Activated CD8-positive, alpha-beta memory T cell treated with anti-CD3 and anti-CD28 coated beads, Interleukin-2, amount 10 ng/mL, durations not matched to agents 7 days and 5 days (primary cell): ENCODE measurements around the gene RPS5. TPM values are rescaled to one million over a fixed set of nuclear protein-coding genes. Genes with fewer than 3 reads are reported as not detected.
"Not testable (repeated sequence)": the region's sequence is repeated elsewhere in the genome, so short reads cannot be mapped to it uniquely, and the experiment has no call there.

Experiments
- ATAC-seq: fragments of 150-1000 bp; cut with Tn5 transposase; one replicate; pipeline ENCODE4 v1.10.0; 2021; ENCODE audit warnings: moderate library complexity
- CTCF ChIA-PET: fragments of 350-600 bp; sonication (Branson Sonifier 250); formaldehyde crosslinking; loops from one replicate; lab custom pipeline; 2021; ENCODE audit warnings: antibody characterized with exemption; lab: Charles Lee
- DNase-seq: peaks from one replicate; pipeline ENCODE4 v3.0.0-alpha.2; 2020
- H3K27ac Mint-ChIP-seq: one replicate; pipeline ENCODE4 v1.8.0; 2021; ENCODE audit warnings: mild to moderate bottlenecking, mixed read lengths
- H3K27me3 Mint-ChIP-seq: one replicate; pipeline ENCODE4 v1.8.0; 2021; ENCODE audit warnings: mixed read lengths
- H3K36me3 Mint-ChIP-seq: one replicate; pipeline ENCODE4 v1.8.0; 2021; ENCODE audit warnings: mild to moderate bottlenecking, mixed read lengths
- H3K4me1 Mint-ChIP-seq: one replicate; pipeline ENCODE4 v1.8.0; 2021; ENCODE audit warnings: mixed read lengths
- H3K4me3 Mint-ChIP-seq: one replicate; pipeline ENCODE4 v1.8.0; 2021; ENCODE audit warnings: mild to moderate bottlenecking, moderate library complexity, mixed read lengths
- H3K9me3 Mint-ChIP-seq: one replicate; pipeline ENCODE4 v1.8.0; 2022; ENCODE audit warnings: low read depth, mixed read lengths
- microRNA-seq: library from miRNA; unstranded; fragments of <30 nt; microRNA quantifications from one replicate; pipeline ENCODE4 v1.2.0, GENCODE V29; 2022
- total RNA-seq, 2 experiments: library from RNA; stranded (reverse); gene quantifications; one replicate each; pipeline ENCODE4 v1.2.3, GENCODE V29; 2021

RPS5 gene
- total RNA-seq, 2 experiments from 2014 or later, result 914 to 1,022 TPM

DNA sequence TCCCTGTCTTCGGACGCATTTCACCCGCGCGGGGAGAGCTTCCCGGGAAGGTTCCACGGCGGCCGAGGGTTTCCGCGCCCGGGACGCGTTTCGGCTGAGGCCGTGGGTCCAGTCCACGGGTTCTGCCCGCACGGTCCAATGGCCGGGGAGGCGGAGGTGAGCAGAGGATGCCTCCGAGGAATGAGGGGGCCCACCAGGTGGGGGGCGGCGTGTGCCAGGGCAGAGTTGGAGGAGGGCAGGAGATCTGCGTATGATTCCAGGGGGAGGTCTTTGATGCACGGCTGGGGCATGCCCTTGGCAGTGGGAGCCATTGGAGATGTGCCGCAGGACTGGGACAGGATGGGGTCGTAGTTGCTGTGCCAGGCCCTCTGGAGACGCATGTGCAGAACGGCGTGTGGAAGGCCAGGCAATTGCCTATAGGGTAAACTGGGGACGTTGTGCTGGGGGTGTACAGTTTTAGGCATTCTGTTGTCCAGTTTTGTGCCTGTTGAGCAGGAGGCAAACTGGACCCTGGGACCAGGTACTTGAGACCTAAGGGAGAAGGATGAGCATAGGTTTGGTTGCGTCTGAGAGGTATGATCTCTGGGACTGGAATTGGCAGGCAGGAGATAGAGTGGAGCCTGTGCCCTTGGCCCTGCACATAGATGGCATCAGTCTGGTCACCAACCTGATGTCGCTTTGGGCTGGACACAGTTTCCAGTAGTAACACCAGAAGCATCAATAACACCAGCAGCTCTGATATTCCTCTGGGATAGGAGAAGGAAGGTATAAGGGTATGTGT is 22.1 kb downstream of the RPS5 start:
- H3K27ac Mint-ChIP-seq, result peak overlapping the region; percentile 48
- H3K4me3 Mint-ChIP-seq, result peak overlapping the region; percentile 96
- CTCF ChIA-PET, result interaction anchor here (0.6 to 1.5 kb wide), 9 partner anchors 21 to 181 kb away, joined by 3 to 5 read pairs (median 3); partner anchors contain the start of genes ZBTB45, ZNF132, ZNF497 and ZNF544
- H3K36me3 Mint-ChIP-seq, result peaks cover 11% of the 10 kb centered on the region
- no peaks in the 10 kb centered on the region for H3K27me3 Mint-ChIP-seq
- no peaks in the 10 kb centered on the region for H3K9me3 Mint-ChIP-seq
- ATAC-seq (peak; percentile 11), DNase-seq (peak; percentile 55)
- H3K4me1 Mint-ChIP-seq, result peaks cover 31% of the 10 kb centered on the region

DNA sequence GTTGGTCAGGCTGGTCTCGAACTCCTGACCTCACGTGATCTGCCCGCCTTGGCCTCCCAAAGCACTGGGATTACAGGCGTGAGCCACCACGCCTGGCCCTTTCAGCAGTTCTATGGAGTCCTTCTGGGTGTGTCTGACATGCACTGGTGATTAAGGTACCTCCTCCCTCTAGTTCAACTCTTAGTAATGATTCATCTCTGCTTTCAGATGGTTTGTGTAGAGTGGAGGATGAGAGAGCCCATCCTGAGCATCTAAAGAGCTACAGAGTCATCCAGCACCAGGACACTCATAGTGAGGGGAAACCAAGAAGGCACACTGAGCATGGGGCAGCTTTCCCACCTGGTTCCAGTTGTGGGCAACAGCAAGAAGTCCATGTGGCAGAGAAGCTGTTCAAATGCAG is 29.5 kb downstream of the RPS5 start:
- CTCF ChIA-PET, result no interaction called here
- H3K4me3 Mint-ChIP-seq, result no peak overlapping the region
- H3K27me3 Mint-ChIP-seq, result no peaks in the 10 kb centered on the region
- H3K9me3 Mint-ChIP-seq, result peaks cover 11% of the 10 kb centered on the region
- H3K27ac Mint-ChIP-seq, result no peak overlapping the region
- ATAC-seq, result no peak
- peaks cover 57% of the 10 kb centered on the region for H3K36me3 Mint-ChIP-seq
- no peak for DNase-seq
- peaks cover 1% of the 10 kb centered on the region for H3K4me1 Mint-ChIP-seq

DNA sequence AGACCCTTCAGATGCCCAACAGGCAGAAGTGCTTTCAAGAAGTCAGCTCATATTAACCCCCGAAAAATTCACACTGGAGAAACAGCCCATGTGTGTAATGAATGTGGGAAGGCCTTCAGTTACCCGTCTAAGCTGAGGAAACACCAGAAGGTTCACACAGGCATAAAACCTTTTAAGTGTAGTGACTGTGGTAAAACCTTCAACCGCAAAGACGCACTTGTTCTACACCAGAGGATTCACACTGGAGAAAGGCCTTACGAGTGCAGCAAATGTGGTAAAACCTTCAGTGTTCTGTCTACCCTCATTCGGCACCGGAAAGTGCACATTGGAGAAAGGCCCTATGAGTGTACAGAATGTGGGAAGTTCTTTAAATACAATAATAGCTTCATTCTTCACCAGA is 30.0 kb downstream of the RPS5 start:
- no peak for DNase-seq
- H3K27me3 Mint-ChIP-seq, result no peaks in the 10 kb centered on the region
- no peak overlapping the region for H3K27ac Mint-ChIP-seq
- H3K9me3 Mint-ChIP-seq, result peaks cover 11% of the 10 kb centered on the region
- H3K4me3 Mint-ChIP-seq, result no peak overlapping the region
- CTCF ChIA-PET, result interaction anchor here (1.9 kb wide), 1 partner anchor 102 kb away, joined by 4 read pairs; no protein-coding TSS in a partner anchor
- no peak for ATAC-seq
- H3K4me1 Mint-ChIP-seq, result peaks cover 1% of the 10 kb centered on the region
- H3K36me3 Mint-ChIP-seq, result peaks cover 59% of the 10 kb centered on the region

DNA sequence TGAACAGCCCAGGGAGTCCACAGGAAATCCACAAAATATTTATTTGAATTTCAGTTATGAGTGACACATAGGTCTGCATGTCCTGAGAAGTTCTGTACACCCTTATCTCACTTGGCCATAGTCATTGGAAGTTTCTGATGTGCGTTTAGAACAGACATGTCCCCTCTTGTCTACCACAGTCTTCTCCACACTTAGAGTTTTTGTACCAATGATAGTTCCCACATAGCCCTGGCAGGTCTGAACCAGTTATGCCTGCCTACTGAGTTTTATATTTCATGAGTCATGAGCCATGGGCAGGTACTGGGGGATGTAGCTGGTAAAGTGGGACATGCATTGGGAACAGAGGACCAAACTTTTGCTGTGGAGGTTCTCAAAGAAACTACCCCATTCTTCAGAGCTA is 41.5 kb downstream of the RPS5 start:
- Mint-ChIP-seq H3K4me3 (no peak overlapping the region), H3K4me1 (no peaks in the 10 kb centered on the region), H3K27me3 (no peaks in the 10 kb centered on the region), H3K36me3 (peaks cover 42% of the 10 kb centered on the region), H3K9me3 (peaks cover 29% of the 10 kb centered on the region), H3K27ac (no peak overlapping the region)
- DNase-seq, result no peak
- no peak for ATAC-seq
- CTCF ChIA-PET, result no interaction called here

DNA sequence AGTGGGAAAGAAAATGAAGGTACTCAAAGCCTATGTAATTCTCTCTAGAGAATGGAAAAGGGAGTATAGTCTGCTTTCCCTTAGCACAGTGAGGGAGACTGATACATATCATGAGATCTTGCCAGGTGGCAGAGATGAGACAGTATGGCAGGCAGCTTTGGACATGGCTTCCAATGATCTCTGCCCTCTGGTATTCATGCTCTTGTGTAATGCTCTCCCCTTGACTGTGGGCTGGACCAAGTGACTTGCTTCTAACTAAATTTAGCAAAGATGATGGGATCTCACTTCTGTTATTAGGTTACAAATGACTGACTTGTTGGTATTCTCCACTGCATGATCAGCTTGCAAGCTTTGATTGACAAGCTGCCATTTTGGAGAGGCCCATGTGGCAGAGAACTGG is 42.7 kb downstream of the RPS5 start:
- no peak overlapping the region for H3K4me3 Mint-ChIP-seq
- CTCF ChIA-PET, result interaction anchor here (1.0 kb wide), 1 partner anchor 11 kb away, joined by 3 read pairs; no protein-coding TSS in a partner anchor
- H3K36me3 Mint-ChIP-seq, result peaks cover 50% of the 10 kb centered on the region
- DNase-seq (no peak), ATAC-seq (no peak)
- H3K27ac Mint-ChIP-seq, result no peak overlapping the region
- H3K27me3 Mint-ChIP-seq, result no peaks in the 10 kb centered on the region
- H3K9me3 Mint-ChIP-seq, result peaks cover 32% of the 10 kb centered on the region
- no peaks in the 10 kb centered on the region for H3K4me1 Mint-ChIP-seq

DNA sequence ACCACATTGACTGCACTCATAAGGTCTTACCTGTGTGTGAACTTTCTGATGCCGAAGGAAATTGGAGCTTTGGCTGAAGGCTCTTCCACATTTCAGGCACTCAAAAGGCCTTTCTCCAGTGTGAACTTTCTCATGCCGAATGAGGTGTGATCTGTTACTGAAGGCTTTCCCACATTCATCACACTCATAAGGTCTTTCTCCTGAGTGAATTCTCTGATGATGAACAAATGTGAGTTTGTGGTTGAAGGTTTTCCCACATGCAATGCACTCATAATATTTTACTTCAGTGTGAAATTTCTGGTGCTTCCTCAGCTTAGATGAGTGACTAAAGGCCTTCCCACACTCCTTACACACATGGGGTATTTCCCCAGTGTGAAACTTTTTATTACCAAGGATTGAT is 47.1 kb downstream of the RPS5 start:
- no peaks in the 10 kb centered on the region for H3K27me3 Mint-ChIP-seq
- no peak for ATAC-seq
- H3K4me1 Mint-ChIP-seq, result peaks cover 13% of the 10 kb centered on the region
- H3K36me3 Mint-ChIP-seq, result peaks cover 87% of the 10 kb centered on the region
- CTCF ChIA-PET, result no interaction called here
- H3K9me3 Mint-ChIP-seq, result peaks cover 54% of the 10 kb centered on the region
- no peak for DNase-seq
- H3K27ac Mint-ChIP-seq, result no peak overlapping the region
- no peak overlapping the region for H3K4me3 Mint-ChIP-seq

DNA sequence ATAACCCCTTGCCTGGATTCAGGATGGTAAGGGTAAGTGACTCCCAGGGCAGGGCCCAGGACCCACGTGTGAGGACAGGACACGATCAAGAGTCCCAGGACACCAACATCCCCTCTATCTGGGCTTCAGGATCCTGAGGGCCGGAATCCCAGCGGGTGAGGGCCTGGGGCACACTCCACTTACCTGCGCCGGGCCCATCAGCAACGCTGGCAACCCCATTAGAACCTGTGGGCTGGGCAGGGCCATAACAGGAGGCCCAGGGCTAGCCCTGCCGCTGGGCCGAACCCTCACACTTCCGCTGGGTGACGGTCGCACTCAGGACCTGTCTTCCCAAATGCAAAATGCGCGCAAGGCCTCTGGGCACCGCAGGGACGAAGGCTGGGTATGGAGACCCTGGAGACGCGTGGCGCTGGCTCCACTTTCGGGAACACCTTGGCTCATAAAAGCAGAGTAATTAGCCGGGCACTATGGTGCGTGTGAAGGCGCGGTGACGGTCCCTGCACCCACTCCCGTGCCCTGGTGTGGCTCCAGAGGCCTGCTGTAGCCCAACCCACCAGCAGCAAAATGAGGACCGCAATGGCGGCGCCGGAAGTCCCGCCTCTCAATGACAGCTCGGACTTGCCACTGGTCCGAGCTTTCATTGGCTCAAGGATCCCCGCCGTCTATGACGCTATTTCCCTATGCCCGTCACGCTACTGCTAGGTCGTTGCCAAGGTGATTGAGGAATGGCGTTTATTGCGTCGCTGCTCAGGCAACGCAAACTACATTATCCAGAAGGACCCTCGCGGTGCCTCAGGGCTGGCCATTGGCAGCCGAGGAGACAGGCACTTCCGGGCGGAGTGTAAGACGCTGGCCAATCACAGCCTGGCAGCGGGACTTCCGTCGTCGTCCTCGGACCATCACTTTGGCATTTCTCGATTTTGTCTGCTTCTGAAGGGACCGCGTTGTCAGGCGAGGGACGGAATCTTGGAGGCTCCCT is 52.8 kb downstream of the RPS5 start, which contains the start of gene ZNF132:
Gene ZNF132, minus strand, starts transcription at position 578 of the 979 bp plus-strand sequence. Its CDS starts 332 bp downstream, at position 246.
- DNase-seq (peak; percentile 99), ATAC-seq (peak; percentile 97)
- H3K36me3 Mint-ChIP-seq, result peaks cover 51% of the 10 kb centered on the region
- H3K4me3 Mint-ChIP-seq, result peak within 1 kb of the TSS; percentile 82
- peaks cover 33% of the 10 kb centered on the region for H3K9me3 Mint-ChIP-seq
- peaks cover 2% of the 10 kb centered on the region for H3K27me3 Mint-ChIP-seq
- CTCF ChIA-PET, result interaction anchor here (0.9 to 1.5 kb wide), 5 partner anchors 11 to 220 kb away, joined by 3 to 5 read pairs (median 4); partner anchors contain the start of genes ZNF324B and ZNF584
- H3K27ac Mint-ChIP-seq, result peak within 1 kb of the TSS; percentile 92
- H3K4me1 Mint-ChIP-seq, result peaks cover 28% of the 10 kb centered on the region

DNA sequence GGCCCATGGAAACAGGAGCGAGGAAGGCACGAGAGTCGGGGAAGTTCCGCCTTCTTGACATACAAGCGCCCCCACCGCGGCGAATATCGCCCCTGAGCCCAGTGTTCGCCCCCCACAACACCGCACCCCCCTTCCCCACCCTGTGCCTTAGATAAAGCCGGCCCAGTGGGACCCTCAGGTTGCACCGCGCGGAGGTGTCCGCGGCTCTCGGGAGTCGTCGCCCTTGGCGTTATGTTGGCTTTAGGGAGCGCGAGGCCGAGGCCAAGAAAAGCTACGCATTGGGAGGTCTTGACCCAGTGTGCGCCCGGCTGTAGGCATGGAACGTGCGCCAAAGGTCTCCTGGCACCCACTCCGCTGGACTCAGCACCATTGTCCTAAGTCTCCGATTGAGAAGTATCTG is 53.5 kb downstream of the RPS5 start:
- CTCF ChIA-PET, result interaction anchor here (0.9 to 1.5 kb wide), 5 partner anchors 11 to 221 kb away, joined by 3 to 5 read pairs (median 4); partner anchors contain the start of genes ZNF324B and ZNF584
- Mint-ChIP-seq H3K27ac (peak overlapping the region; percentile 92), H3K4me1 (peaks cover 28% of the 10 kb centered on the region), H3K36me3 (peaks cover 44% of the 10 kb centered on the region), H3K27me3 (peaks cover 2% of the 10 kb centered on the region), H3K9me3 (peaks cover 29% of the 10 kb centered on the region), H3K4me3 (peak overlapping the region; percentile 82)
- no peak for DNase-seq
- ATAC-seq, result no peak

DNA sequence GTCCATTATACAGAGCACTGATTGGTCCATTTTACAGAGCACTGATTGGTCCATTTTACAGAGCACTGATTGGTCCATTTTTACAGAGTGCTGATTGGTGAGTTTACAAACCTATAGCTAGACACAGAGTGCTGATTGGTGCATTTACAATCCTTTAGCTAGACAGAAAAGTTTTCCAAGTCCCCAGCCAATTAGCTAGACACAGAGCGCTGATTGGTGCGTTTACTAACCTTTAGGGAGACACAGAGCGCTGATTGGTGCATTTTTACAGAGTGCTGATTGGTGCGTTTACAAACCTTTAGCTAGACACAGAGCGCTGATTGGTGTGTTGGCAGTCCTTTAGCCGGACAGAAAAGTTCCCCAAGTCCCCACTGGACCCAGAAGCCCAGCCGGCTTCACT is 55.9 kb downstream of the RPS5 start:
- peaks cover 23% of the 10 kb centered on the region for H3K4me1 Mint-ChIP-seq
- peaks cover 18% of the 10 kb centered on the region for H3K9me3 Mint-ChIP-seq
- H3K4me3 Mint-ChIP-seq, H3K27ac Mint-ChIP-seq, CTCF ChIA-PET, ATAC-seq, H3K27me3 Mint-ChIP-seq, DNase-seq: not testable (repeated sequence)
- H3K36me3 Mint-ChIP-seq, result peaks cover 23% of the 10 kb centered on the region

Small RNA genes within 50 kb of the gene (microRNA-seq; reads per million reads assigned to microRNA genes)
- gene MIR4754, result not detected

Other genes with a start within 250 kb of the RPS5 start
- gene ZNF329, start 236.5 kb upstream of the RPS5 start, total RNA-seq, result 1 to 10 TPM; 4.0 to 4.6 TPM
- gene ZNF274, start 204.2 kb upstream of the RPS5 start, total RNA-seq, result 10 to 100 TPM; 30.1 to 36.0 TPM
- 10 to 100 TPM; 48.0 to 68.4 TPM for gene ZNF544, start 158.4 kb upstream of the RPS5 start, total RNA-seq
- gene ZNF8, start 108.3 kb upstream of the RPS5 start, total RNA-seq, result 1 to 10 TPM; 4.8 to 5.0 TPM
- 10 to 100 TPM; 78.3 to 82.7 TPM for gene ERVK3-1, start 81.9 kb upstream of the RPS5 start, total RNA-seq
- gene ZSCAN22, start 60.3 kb upstream of the RPS5 start, total RNA-seq, result 1 to 10 TPM; 4.4 to 6.3 TPM
- gene A1BG, start 33.8 kb upstream of the RPS5 start, total RNA-seq, result 10 to 100 TPM; 12.2 to 12.8 TPM
- gene ZNF497, start 24.5 kb upstream of the RPS5 start, total RNA-seq, result under 1 TPM; 0.87 to 0.91 TPM
- gene ZNF837, start 6.2 kb upstream of the RPS5 start, total RNA-seq, result 1 to 10 TPM in 1 of 2 experiments, under 1 TPM in 1; 0.98 to 1.2 TPM
- gene RNF225, start 8.4 kb downstream of the RPS5 start, total RNA-seq, result under 1 TPM; 0.61 to 0.70 TPM
- 10 to 100 TPM in 1 of 2 experiments, 1 to 10 TPM in 1; 7.8 to 11.2 TPM for gene ZNF584, start 21.4 kb downstream of the RPS5 start, total RNA-seq
- 1 to 10 TPM; 5.4 to 5.8 TPM for gene ZNF132, start 52.9 kb downstream of the RPS5 start, total RNA-seq
- 10 to 100 TPM; 13.1 to 14.4 TPM for gene ZNF324B, start 64.4 kb downstream of the RPS5 start, total RNA-seq
- 10 to 100 TPM; 12.8 to 13.9 TPM for gene ZNF324, start 79.8 kb downstream of the RPS5 start, total RNA-seq
- 1 to 10 TPM; 5.9 to 7.4 TPM for gene ZNF446, start 89.1 kb downstream of the RPS5 start, total RNA-seq
- gene SLC27A5, start 124.7 kb downstream of the RPS5 start, total RNA-seq, result 10 to 100 TPM; 22.9 to 23.6 TPM
- gene ZBTB45, start 132.5 kb downstream of the RPS5 start, total RNA-seq, result 10 to 100 TPM; 15.1 to 16.9 TPM
- gene TRIM28, start 156.8 kb downstream of the RPS5 start, total RNA-seq, result 100 to 1,000 TPM; 488 to 571 TPM
- 100 to 1,000 TPM in 1 of 2 experiments, 10 to 100 TPM in 1; 96.4 to 108 TPM for gene CHMP2A, start 167.8 kb downstream of the RPS5 start, total RNA-seq
- gene UBE2M, start 171.3 kb downstream of the RPS5 start, total RNA-seq, result 100 to 1,000 TPM in 1 of 2 experiments, 10 to 100 TPM in 1; 87.6 to 109 TPM
- 10 to 100 TPM; 18.1 to 19.5 TPM for gene MZF1, start 186.1 kb downstream of the RPS5 start, total RNA-seq